ENCODE measurements around the gene ADGRV1. TPM values are rescaled to one million over a fixed set of nuclear protein-coding genes. Genes with fewer than 3 reads are reported as not detected.

Gene ADGRV1
- total RNA-seq, 4 donors from 2014 or later = not detected

DNA sequence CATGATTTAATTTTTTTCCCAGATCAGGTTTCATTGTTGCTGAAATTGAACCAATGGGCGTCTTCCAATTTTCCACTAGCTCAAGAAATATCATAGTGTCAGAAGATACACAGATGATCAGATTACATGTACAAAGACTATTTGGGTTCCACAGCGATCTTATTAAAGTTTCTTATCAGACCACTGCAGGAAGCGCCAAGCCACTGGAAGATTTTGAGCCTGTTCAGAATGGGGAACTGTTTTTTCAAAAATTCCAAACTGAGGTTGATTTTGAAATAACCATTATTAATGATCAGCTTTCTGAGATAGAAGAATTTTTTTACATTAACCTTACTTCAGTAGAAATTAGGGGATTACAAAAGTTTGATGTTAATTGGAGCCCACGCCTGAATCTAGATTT lies 251.6 kb downstream of the ADGRV1 start:
- TF ChIP-seq, protein P1, sequence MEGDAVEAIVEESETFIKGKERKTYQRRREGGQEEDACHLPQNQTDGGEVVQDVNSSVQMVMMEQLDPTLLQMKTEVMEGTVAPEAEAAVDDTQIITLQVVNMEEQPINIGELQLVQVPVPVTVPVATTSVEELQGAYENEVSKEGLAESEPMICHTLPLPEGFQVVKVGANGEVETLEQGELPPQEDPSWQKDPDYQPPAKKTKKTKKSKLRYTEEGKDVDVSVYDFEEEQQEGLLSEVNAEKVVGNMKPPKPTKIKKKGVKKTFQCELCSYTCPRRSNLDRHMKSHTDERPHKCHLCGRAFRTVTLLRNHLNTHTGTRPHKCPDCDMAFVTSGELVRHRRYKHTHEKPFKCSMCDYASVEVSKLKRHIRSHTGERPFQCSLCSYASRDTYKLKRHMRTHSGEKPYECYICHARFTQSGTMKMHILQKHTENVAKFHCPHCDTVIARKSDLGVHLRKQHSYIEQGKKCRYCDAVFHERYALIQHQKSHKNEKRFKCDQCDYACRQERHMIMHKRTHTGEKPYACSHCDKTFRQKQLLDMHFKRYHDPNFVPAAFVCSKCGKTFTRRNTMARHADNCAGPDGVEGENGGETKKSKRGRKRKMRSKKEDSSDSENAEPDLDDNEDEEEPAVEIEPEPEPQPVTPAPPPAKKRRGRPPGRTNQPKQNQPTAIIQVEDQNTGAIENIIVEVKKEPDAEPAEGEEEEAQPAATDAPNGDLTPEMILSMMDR (IDR thresholded peaks at IDR 0.05; ENCODE audit: low read depth) = no peak

DNA sequence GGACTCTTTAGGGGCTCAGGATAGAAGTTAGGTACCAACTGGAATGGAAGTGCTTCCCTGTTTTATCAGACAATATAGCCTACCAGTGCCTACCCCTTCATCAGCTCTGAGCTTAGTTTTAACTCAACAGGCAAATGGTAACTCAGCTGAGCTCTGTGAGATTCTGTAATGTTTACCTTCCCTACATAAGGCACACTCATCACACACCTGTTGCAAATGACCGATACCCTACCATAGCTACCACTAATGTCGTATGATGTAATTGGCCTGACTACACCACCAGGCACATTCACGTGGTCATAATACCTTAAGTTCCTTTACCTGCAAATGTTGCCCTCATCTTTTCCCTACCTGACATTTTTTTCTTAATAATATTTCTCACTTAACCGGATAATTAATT lies 254.8 kb downstream of the ADGRV1 start:
- TF ChIP-seq, protein P1 (IDR thresholded peaks at IDR 0.05; ENCODE audit: low read depth) = no peak

DNA sequence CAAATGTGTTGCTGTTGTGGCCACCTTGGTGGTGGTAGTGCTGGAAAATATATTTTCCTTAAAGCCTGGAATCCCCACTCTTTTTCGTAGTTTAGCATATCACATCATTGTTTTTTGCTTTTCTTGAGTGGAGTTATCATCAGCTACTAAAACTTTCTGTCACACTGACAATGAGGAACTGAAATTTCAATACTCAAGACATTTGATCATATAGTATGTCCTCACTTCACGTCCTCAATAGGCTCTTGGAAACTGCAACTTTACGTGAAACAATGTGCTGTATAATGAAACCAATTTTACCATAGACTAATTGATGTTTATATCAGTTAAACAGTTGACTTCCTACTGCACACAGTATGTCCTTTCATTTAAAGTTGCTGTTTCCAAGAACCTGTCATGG lies 265.8 kb downstream of the ADGRV1 start:
- TF ChIP-seq, protein P1 (IDR thresholded peaks at IDR 0.05; ENCODE audit: low read depth) = no peak

DNA sequence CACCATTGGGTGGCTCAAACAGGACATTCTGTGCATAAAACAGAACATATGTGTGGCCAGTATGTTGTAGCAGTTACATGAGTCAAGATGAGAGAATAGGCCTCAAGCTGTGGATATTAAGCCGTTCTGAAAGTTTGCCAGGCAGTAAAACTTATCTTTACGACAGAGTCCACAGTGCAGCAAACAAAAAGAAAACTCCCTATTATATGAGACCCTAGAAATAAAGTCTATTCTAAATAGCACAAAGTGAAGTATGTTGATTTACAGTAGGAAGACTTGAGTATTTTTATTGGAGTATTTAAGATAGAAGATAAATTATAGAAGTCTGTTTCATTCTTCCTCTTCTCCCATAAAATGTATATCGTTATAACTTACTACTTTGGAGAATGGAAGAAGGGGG lies 271.5 kb downstream of the ADGRV1 start:
- TF ChIP-seq, protein P1 (IDR thresholded peaks at IDR 0.05; ENCODE audit: low read depth) = no peak

DNA sequence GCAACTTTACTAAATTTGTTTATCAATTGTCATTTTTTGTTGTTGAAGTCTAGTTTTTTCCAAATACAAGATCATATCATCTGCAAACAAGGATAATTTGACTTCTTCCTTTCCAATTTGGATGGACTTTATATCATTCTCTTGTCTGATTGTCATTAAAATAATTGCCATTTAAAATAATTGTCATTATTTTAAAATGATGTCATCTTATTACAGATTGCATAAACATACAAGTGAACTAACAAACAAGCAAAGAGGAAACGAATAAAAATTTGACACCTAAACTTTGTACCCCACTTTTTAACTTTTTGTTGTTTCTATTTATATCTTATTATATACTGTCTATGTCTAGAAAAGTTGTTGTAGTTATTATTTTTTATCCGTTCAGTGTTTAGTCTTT lies 275.2 kb downstream of the ADGRV1 start:
- TF ChIP-seq, protein P1 (IDR thresholded peaks at IDR 0.05; ENCODE audit: low read depth) = no peak

DNA sequence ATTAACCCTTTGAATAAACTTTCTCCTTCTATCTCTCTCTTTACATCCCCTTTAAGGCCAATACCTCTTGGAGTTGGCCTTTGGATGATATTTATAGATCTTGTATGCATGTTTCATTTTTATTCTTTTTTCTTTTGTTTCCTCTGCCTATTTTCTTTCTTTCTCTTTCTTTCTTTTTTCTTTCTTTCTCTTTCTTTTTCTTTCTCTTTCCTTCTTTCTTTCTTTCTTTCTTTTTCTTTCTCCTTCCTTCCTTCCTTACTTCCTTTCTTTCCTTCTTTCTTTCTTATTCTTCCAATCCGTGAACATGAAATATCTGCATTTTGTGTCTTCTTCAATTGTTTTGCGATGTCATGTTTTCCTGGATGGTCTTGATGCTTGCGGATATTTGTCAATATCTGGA lies 276.1 kb downstream of the ADGRV1 start:
- TF ChIP-seq, protein P1 (IDR thresholded peaks at IDR 0.05; ENCODE audit: low read depth) = no peak

DNA sequence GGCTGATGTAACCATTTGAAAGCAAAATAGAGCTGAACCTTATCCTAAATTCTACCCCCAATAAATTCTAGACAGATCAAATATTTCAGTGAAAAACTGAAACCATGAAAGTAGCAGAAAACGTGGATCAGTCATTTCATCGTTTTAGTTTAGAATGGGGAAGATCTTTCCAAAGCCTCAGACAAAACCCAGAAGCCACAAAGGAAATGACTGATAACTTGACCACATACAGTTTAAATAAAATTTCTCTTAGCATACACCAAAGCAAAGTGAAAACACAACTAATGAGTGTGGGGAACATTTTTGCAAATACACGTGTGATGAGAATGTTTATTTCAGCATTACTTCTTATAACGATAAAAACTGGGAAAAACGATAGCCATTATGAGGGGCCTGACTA lies 284.8 kb downstream of the ADGRV1 start:
- TF ChIP-seq, protein P1 (IDR thresholded peaks at IDR 0.05; ENCODE audit: low read depth) = no peak
